Fibroblast of peridontal ligament (primary cell): ENCODE measurements around the gene GSK3B.

Source experiments
- DNase-seq: peaks from one replicate; pipeline ENCODE4 v3.0.0-alpha.2; 2010; ENCODE audit errors: extremely low read depth

The GSK3B gene

GRCh38 chr3:119779731-119780383 is 314.4 kb downstream of the GSK3B start:
- DNase-seq, result no peak

GRCh38 chr3:119778811-119779210 is 315.4 kb downstream of the GSK3B start:
- DNase-seq, result no peak

- no peak for DNase-seq
Measured at GRCh38 chr3:119778176-119778575, 316.1 kb downstream of the GSK3B start.

GRCh38 chr3:119776304-119776703 is 317.9 kb downstream of the GSK3B start:
- no peak for DNase-seq

- no peak for DNase-seq
Measured at GRCh38 chr3:119774444-119774843, 319.8 kb downstream of the GSK3B start.
